ENCODE measurements around the gene SPRR1A.

Gene SPRR1A

DNA sequence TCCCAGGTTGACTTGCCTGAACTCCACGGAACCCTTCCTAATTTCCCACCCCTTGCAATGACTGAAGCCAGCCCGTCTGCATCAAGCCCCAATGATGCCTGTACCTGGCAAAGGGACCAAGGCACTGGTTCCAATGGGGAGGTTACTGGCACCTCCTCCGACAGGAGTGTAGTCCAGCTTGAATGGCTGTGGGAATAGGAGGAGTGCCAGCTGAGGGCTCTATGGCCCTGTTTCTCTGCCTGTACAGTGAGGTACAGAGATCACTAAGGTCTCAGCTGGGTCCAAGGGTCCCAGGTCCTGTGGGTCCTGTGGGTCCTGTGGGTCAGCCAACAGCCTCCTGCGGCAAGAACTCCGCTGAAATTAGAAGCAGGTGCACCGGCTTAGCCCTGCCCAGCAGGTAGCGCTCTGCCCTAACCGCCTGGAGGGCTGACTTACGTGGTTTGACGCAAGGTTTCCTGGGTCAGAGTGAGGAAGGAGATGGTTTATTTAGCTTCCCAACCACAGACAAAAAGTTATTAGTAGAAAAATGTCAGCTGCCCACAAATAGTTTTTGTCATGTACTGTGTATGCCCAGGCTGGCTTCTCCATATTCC is 23.3 kb upstream of the SPRR1A start:
- TF ChIP-seq CTCF (IDR thresholded peaks at IDR 0.05; ENCODE audit: low read depth, low read length, missing control alignments): no peak
- no peak for DNase-seq (ENCODE audit: extremely low read depth, low read depth)

GRCh38 chr1:152961226-152961891 is 22.5 kb upstream of the SPRR1A start:
- TF ChIP-seq CTCF (IDR thresholded peaks at IDR 0.05; ENCODE audit: low read depth, low read length, missing control alignments): no peak
- H3K4me3 ChIP-seq (replicated peaks; ENCODE audit: low read depth, low read length): no peak overlapping the region
- DNase-seq (ENCODE audit: extremely low read depth, low read depth): no peak

More for the DNA sequence above, 23.3 kb upstream of the SPRR1A start:
- H3K4me3 ChIP-seq (replicated peaks; ENCODE audit: low read depth, low read length): no peak overlapping the region

GRCh38 chr1:152962876-152963415 is 20.9 kb upstream of the SPRR1A start:
- no peak overlapping the region for H3K4me3 ChIP-seq (replicated peaks; ENCODE audit: low read depth, low read length)
- DNase-seq (ENCODE audit: extremely low read depth, low read depth): no peak
- TF ChIP-seq CTCF (IDR thresholded peaks at IDR 0.05; ENCODE audit: low read depth, low read length, missing control alignments): no peak

GRCh38 chr1:152964536-152964935 is 19.3 kb upstream of the SPRR1A start:
- no peak for DNase-seq (ENCODE audit: extremely low read depth, low read depth)
- no peak for TF ChIP-seq CTCF (IDR thresholded peaks at IDR 0.05; ENCODE audit: low read depth, low read length, missing control alignments)
- no peak overlapping the region for H3K4me3 ChIP-seq (replicated peaks; ENCODE audit: low read depth, low read length)

- no peak overlapping the region for H3K4me3 ChIP-seq (replicated peaks; ENCODE audit: low read depth, low read length)
- DNase-seq (ENCODE audit: extremely low read depth, low read depth): no peak
- no peak for TF ChIP-seq CTCF (IDR thresholded peaks at IDR 0.05; ENCODE audit: low read depth, low read length, missing control alignments)
These were observed 18.0 kb upstream of the SPRR1A start for GRCh38 chr1:152965853-152966252.

DNA sequence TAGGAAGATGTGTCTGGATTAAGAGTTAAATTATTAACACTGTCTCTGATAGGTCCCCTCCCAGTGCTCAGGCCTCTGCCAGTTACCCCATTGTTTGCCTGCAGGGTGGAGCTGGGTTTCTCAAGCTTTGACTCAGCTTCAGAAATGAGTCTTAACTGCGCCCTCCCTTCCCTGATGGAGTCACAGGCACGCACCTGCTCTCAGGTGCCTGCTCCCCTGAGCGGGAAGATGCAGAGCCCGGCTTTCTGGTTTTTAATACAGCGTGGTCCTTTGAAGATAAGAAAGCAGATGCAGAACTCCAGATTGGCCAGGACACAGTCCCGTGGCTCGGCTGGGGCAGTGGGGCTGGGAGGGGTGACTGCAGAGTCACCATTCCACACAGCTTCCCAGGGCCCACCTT is 16.7 kb upstream of the SPRR1A start:
- H3K4me3 ChIP-seq (replicated peaks; ENCODE audit: low read depth, low read length): no peak overlapping the region
- no peak for DNase-seq (ENCODE audit: extremely low read depth, low read depth)
- TF ChIP-seq CTCF (IDR thresholded peaks at IDR 0.05; ENCODE audit: low read depth, low read length, missing control alignments): no peak

Data from HFF-Myc (cell line).